Pons (tissue), 1 donor: ENCODE data around the gene DHX15.
A peak's percentile ranks its signal among the peaks of the same experiment; 100 is the strongest.

Source experiments
- DNase-seq: peaks from one replicate; pipeline ENCODE4 v3.0.0-alpha.2; 2016; ENCODE audit warnings: low spot score

The DHX15 gene

GRCh38 chr4:24584211-24584850 is at the start of gene DHX15:
Gene DHX15, minus strand, starts transcription at chr4:24584554. Its CDS starts 161 bp downstream, at chr4:24584393.
- DNase-seq: peak; percentile 98

- DNase-seq: no peak
Measured at GRCh38 chr4:24632011-24632410, 47.7 kb upstream of the DHX15 start.

- no peak for DNase-seq
Measured at GRCh38 chr4:24630937-24631336, 46.6 kb upstream of the DHX15 start.

DNA sequence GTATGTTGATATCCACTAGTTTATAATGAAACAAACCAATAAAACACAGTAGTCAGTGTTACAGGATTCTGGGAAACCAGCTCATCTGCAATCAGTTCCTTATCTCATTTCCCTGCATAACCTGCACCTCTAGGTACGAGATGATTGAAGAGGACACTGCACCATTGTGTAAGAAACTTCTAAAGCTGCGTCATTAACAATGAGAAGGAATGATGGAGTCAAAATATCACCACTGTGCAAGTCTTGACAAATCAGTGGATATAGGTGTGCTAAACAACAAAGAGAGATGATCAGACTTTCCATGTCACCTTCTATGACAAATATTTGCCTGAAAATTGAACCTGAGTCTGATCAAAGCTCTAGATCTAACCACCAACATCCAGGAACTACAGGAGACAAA is 40.7 kb upstream of the DHX15 start:
- no peak for DNase-seq

DNA sequence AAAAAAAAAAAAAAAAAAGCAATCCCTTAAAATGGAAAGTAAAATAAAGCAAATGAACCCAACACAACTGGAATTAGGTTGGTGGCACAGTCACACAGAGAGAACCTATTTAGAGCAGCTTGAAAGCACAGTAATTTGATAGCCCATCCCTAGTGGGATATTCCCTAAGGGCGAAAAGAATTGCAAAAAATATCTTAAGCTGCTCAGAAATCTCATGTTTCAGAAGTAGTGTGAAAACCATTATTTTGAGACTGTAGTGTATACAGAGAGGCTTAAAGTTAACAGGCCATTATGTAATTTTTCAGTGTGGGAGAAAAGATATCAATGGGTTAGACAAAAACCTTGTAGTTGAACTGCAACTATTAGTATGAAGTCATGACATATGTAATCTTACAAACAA is 40.0 kb upstream of the DHX15 start:
- no peak for DNase-seq

- DNase-seq: no peak
Measured at GRCh38 chr4:24622146-24622834, 37.9 kb upstream of the DHX15 start.

DNA sequence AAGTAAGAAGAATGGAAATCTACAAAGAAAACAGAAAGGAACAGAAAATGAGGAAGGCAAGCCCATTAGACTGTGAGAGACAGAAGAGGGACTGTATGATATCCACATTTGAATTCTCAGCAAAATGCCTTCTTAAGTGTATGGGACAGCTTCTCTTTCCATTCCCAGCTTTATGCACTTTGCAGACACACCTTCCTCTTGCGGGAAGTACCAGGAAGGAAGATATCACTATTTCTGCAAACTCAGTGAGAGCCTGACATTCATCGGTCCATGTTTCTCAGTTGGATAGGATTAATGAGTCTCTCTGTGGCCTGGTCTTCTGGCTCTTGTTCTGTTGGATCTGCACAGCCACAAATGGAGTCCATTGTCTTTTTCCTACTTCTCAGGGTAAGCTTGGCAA is 31.6 kb upstream of the DHX15 start:
- DNase-seq: no peak

DNA sequence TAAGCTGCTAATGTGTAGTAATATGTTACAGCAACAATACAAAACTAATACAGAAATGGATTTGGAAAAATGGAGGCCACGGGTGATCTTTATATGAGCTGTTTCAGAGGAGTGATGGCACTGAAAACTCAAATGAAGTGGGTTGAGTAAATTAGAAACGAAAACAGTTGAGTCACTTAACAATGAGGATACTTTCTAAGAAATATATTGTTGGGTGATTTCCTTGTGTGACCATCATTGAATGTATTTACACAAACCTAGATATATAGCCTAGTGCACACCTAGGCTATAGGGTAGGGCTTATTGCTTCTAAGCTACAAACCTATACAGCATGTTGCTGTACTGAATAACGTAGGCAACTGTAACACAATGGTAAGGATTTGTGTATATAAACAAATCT is 30.5 kb upstream of the DHX15 start:
- no peak for DNase-seq

GRCh38 chr4:24613502-24613901 is 29.1 kb upstream of the DHX15 start:
- no peak for DNase-seq

DNA sequence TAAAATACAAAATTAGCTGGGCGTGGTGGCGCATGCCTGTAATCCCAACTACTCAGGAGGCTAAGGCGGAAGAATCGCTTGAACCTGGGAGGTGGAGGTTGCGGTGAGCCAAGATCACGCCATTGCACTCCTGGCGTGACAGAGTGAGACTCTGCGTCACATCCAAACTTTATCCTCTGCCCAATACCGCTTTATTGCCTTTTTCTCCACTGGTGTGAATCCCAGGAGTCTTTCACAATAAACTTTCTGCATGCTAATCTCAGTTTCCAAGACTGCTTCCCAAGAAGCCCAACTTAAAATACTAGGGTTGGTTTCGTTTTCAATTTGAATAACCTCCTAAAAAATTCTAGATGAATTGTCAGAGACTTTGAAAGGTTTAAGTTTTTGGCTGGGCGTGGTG is 27.2 kb upstream of the DHX15 start:
- no peak for DNase-seq

GRCh38 chr4:24607334-24607733 is 23.0 kb upstream of the DHX15 start:
- DNase-seq: peak; percentile 43

- no peak for DNase-seq
Measured at GRCh38 chr4:24605216-24605615, 20.9 kb upstream of the DHX15 start.

GRCh38 chr4:24604558-24605214 is 20.3 kb upstream of the DHX15 start:
- DNase-seq: no peak

DNA sequence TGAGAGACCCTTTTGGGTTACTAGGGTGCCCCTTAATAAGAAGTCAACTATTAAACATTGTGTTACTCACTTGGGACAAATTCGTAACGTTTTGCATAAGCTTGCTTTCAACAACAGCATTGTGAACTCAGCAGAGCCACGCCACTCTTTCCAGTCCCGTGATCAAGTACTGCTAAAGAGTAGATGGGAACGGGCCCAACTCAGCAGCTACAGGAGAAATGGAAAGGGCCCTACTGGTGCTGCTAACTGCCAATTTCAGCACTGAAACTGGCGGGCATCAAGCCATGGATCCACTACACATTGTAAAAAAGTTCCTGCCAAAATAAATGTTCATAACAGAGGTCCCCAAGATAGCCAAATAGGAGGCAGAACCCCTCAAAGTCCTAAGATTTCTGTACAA is 19.0 kb upstream of the DHX15 start:
- no peak for DNase-seq

- no peak for DNase-seq
Measured at GRCh38 chr4:24601121-24601520, 16.8 kb upstream of the DHX15 start.

DNA sequence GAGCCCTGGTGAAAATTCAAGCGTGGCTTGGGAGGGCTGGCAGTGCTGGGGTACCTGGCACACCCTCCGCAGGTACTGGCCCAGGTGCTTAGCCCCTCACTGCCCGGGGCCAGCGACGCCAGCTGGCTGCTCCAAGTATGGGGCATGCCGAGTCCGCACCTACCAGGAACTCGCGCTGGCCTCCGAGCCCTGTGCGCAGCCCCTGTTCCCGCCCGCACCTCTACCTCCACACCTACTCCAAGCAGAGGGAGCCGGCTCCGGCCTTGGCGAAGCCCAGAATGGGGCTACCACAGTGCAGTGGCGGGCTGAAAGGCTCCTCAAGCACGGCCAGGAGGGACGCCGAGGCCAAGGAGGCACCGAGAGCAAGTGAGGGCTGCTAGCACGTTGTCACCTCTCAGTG is 14.9 kb upstream of the DHX15 start:
- no peak for DNase-seq

GRCh38 chr4:24598025-24598424 is 13.7 kb upstream of the DHX15 start:
- DNase-seq: no peak

DNA sequence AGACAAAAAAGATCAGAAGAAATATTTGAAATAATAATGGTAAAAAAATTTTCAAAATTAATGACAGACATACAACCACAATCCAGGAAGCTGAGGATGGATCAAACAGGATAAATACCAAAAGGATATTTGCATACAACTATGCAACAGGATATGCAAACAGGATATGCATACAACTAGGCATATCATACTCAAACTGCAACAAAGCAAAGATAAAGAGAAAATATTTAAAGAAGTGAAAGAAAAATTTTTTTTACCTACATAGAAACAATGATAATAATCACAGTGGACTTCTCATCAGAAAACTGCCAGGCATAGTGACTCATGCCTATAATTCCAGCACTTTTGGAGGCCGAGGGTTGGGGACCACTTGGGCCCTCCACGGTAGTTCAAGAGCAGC is 11.3 kb upstream of the DHX15 start:
- no peak for DNase-seq

DNA sequence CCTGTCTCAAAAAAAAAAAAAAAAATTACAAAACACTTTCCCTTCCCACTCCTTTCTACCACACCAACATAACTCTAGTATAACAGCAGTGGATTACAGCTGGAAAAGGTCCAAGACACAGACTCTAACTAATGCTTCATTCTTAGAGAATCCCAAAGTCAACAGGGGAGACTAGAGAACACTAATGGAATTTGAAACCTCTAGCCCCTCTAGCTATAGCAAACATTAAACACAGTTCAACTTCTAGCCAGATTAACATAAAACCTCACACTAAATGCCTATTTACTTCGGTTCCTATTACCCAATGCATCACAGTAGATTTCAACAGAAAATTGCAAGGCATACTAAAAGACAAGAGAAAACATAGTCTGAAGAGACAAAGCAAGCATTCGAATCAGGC is 10.5 kb upstream of the DHX15 start:
- no peak for DNase-seq

DNA sequence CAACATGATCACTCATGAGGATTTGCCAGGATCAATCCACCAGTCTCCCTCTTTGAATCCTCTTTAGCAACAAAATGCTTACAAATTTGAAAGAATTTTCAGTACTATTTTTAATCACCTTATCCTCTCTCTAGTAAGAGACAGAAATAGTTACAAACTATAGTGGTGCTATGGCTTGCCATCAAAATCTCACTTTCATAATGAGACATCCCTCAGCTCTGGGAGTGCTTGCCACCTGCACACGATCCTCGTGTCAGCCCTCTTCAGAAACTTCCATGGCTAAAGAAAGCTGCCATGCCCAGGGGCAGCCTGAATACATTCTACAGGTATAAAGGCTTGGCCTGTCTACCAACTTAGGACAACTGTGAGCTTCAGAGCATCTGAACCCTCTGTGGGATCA is 5.1 kb upstream of the DHX15 start:
- DNase-seq: no peak

- no peak for DNase-seq
Measured at GRCh38 chr4:24588216-24588954, 4.0 kb upstream of the DHX15 start.

DNA sequence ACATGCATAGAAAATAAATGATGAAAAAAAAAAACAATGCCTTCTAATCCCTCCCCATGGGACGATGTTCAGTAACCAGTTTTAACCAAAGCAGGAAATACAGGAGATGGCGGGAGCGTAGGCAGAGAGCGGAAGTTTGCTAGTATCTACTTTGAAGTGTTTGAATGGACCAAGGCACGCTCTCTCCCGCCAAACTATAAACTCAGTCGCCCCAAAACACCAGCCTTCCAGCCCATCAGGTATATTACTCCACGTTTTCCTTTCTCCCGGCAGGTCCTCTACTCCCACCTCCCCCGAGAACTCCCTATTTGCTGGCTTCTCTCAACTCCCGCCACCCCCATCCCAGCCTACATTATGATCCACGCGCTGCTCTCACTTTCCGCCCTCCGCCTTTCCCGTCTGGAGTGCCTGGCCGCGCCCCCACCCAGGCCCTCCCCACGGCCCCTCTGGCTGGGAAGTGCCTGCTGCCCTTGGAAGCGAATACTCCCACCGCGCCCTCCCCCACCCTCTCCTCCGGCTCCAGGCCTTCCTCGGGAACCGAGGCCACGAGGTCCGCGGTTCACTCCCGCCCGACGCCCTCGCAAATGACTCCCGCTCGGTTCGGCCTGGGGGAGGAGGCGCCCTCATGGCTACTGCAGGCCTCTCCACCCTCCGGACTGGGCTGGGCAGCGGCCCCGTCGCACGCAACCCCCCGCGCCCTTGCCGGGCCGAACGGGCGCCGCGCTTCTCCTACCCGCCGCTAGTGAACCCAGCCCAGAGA is 723 bp downstream of the DHX15 start:
- DNase-seq: peak; percentile 72
